SU-DHL-6 (cell line): ENCODE measurements around the gene AQP2.

Source experiments
- EZH2phosphoT487 ChIP-seq: fragments of 200-600 bp; sonication (generic), shearing (Covaris generic); conservative IDR thresholded peaks from 2 replicates; pipeline ENCODE4 v1.6.1; 2018; ENCODE audit warnings: mild to moderate bottlenecking, antibody characterized with exemption, low read length, moderate library complexity, mixed read lengths
- TF ChIP-seq, protein P1 (sequence below): fragments of 200-600 bp; sonication (generic); IDR thresholded peaks from one replicate; pipeline ENCODE4 v1.5.1; 2017; ENCODE audit warnings: antibody characterized with exemption, mild to moderate bottlenecking, low read length, moderate library complexity; ENCODE audit not compliant: insufficient read depth, poor library complexity, severe bottlenecking

DNA sequence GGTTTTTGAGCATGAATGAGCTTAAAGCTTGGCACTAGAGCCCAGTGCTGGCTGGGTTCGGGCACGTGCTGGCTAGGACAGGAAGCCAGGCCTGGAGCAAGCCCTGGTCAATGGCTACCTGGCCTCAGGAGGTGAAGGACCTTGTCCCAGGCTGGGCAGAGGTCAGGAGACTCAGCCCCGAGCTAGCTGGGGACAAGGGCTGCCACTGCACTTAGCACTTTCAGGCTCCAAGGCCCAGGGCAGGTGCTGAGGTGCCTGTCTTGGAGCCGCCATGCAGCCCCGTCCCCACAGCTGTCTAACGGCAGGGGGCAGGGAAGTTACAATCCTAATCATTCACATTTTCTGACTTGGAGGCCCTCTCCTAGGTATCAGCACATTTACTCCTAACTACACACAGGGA is 17.9 kb downstream of the AQP2 start:
- TF ChIP-seq, protein P1, sequence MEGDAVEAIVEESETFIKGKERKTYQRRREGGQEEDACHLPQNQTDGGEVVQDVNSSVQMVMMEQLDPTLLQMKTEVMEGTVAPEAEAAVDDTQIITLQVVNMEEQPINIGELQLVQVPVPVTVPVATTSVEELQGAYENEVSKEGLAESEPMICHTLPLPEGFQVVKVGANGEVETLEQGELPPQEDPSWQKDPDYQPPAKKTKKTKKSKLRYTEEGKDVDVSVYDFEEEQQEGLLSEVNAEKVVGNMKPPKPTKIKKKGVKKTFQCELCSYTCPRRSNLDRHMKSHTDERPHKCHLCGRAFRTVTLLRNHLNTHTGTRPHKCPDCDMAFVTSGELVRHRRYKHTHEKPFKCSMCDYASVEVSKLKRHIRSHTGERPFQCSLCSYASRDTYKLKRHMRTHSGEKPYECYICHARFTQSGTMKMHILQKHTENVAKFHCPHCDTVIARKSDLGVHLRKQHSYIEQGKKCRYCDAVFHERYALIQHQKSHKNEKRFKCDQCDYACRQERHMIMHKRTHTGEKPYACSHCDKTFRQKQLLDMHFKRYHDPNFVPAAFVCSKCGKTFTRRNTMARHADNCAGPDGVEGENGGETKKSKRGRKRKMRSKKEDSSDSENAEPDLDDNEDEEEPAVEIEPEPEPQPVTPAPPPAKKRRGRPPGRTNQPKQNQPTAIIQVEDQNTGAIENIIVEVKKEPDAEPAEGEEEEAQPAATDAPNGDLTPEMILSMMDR = no peak
- no peak for TF ChIP-seq EZH2phosphoT487
